ENCODE measurements around the gene ENPP7. TPM values are rescaled to one million over a fixed set of nuclear protein-coding genes. Genes with fewer than 3 reads are reported as not detected.
A peak's percentile ranks its signal among the peaks of the same experiment; 100 is the strongest.

ENPP7 gene
- total RNA-seq, 1 experiment from 2014 or later, result not detected

GRCh38 chr17:79786930-79787643, 56.3 kb downstream of the ENPP7 start:
- no peak for TF ChIP-seq REST (IDR thresholded peaks at IDR 0.05; ENCODE audit: low read depth)
- POLR2A ChIA-PET, result interaction anchor here (1.4 kb wide), 1 partner anchor 10 kb away, joined by 5 read pairs; the partner anchor contains the start of gene CBX8
- no peak overlapping the region for H3K27ac ChIP-seq (ENCODE audit: low read depth, low read length)
- ATAC-seq (peak; percentile 3; the same call in 1 of the 2 replicates), DNase-seq (ENCODE audit: low read depth, low spot score) (no peak)
- intact Hi-C loops (cut with micrococcal nuclease), result loop anchor here (5.0 kb wide), 1 partner anchor 185 kb away; no protein-coding TSS in a partner anchor
- BruUV-seq (replicated peaks), result no TSS peak
- H3K9ac ChIP-seq (ENCODE audit: low read length), result no peak overlapping the region
- H3K9me2 ChIP-seq (ENCODE audit: insufficient read depth), result no peaks in the 10 kb centered on the region
- no peaks in the 10 kb centered on the region for H3K27me3 ChIP-seq (ENCODE audit: insufficient read depth, low read length)
- CTCF ChIA-PET, result interaction anchor here (0.5 to 1.2 kb wide), 2 partner anchors 10 to 52 kb away, joined by 3 to 5 read pairs; partner anchors contain the start of genes CBX4 and CBX8
- H2AFZ ChIP-seq (ENCODE audit: low read depth, low read length, poor library complexity, severe bottlenecking), result no peak overlapping the region
- H3K9me3 ChIP-seq (ENCODE audit: control insufficient read depth in 1 of 2, insufficient read depth in 1 of 2, low read depth in 1 of 2, low read length in 2 of 2), result no peaks in the 10 kb centered on the region
- H3K4me2 ChIP-seq (ENCODE audit: low read length), result no peak overlapping the region
- RAD21 ChIA-PET (ENCODE audit: low non-redundant PET in 1 of 2, low total read pairs in 2 of 2, uncharacterized antibody in 2 of 2, unreplicated experiment in 2 of 2), result interaction anchor here in 1 of 2 experiments (0.5 kb wide), 1 partner anchor 52 kb away, joined by 3 read pairs; the partner anchor contains the start of gene CBX4
- H4K20me1 ChIP-seq (ENCODE audit: insufficient read depth), result no peaks in the 10 kb centered on the region
- H3K4me1 ChIP-seq (ENCODE audit: control insufficient read depth in 1 of 2, insufficient read depth in 2 of 2, low read length in 2 of 2), result peaks cover 6 to 19% of the 10 kb centered on the region in 2 experiments
- no peak overlapping the region for H3K4me3 ChIP-seq (replicated peaks in 1 of 2; ENCODE audit: low read depth in 1 of 2, low read length in 2 of 2)
- peaks cover 11 to 13% of the 10 kb centered on the region in 2 experiments; a peak in 3 of 4 replicates for H3K36me3 ChIP-seq (ENCODE audit: control insufficient read depth in 1 of 2, insufficient read depth in 2 of 2, low read length in 2 of 2)
- H3K79me2 ChIP-seq (ENCODE audit: insufficient read depth, low read length), result no peaks in the 10 kb centered on the region

- BruUV-seq (replicated peaks), result no TSS peak
- H3K9me2 ChIP-seq (ENCODE audit: insufficient read depth), result no peaks in the 10 kb centered on the region
- peaks cover 8 to 19% of the 10 kb centered on the region in 2 experiments for H3K4me1 ChIP-seq (ENCODE audit: control insufficient read depth in 1 of 2, insufficient read depth in 2 of 2, low read length in 2 of 2)
- DNase-seq (ENCODE audit: low read depth, low spot score), result no peak
- ChIA-PET CTCF (interaction anchor here (1.0 to 2.7 kb wide), 8 partner anchors 9 to 205 kb away, joined by 3 to 10 read pairs (median 5); partner anchors contain the start of genes CBX4 and CBX8), RAD21 (ENCODE audit: low non-redundant PET in 1 of 2, low total read pairs in 2 of 2, uncharacterized antibody in 2 of 2, unreplicated experiment in 2 of 2) (interaction anchor here in 1 of 2 experiments (1.5 kb wide), 1 partner anchor 127 kb away, joined by 5 read pairs; no protein-coding TSS in a partner anchor), POLR2A (interaction anchor here (1.2 kb wide), 1 partner anchor 51 kb away, joined by 3 read pairs; no protein-coding TSS in a partner anchor)
- no peaks in the 10 kb centered on the region for H3K79me2 ChIP-seq (ENCODE audit: insufficient read depth, low read length)
- no peak for ATAC-seq
- no peak overlapping the region for H3K4me3 ChIP-seq (replicated peaks in 1 of 2; ENCODE audit: low read depth in 1 of 2, low read length in 2 of 2)
- H2AFZ ChIP-seq (ENCODE audit: low read depth, low read length, poor library complexity, severe bottlenecking), result no peak overlapping the region
- intact Hi-C loops (cut with micrococcal nuclease), result loop anchor here (5.0 kb wide), 1 partner anchor 184 kb away; no protein-coding TSS in a partner anchor
- H3K27ac ChIP-seq (ENCODE audit: low read depth, low read length), result no peak overlapping the region
- TF ChIP-seq FOSL1 (IDR thresholded peaks at IDR 0.05; ENCODE audit: low read depth), result no peak
- H3K4me2 ChIP-seq (ENCODE audit: low read length), result no peak overlapping the region
- no peaks in the 10 kb centered on the region for H3K9me3 ChIP-seq (ENCODE audit: control insufficient read depth in 1 of 2, insufficient read depth in 1 of 2, low read depth in 1 of 2, low read length in 2 of 2)
- H3K36me3 ChIP-seq (ENCODE audit: control insufficient read depth in 1 of 2, insufficient read depth in 2 of 2, low read length in 2 of 2), result peaks cover 4 to 10% of the 10 kb centered on the region in 2 experiments; a peak in 3 of 4 replicates
- H3K9ac ChIP-seq (ENCODE audit: low read length), result no peak overlapping the region
- H4K20me1 ChIP-seq (ENCODE audit: insufficient read depth), result no peaks in the 10 kb centered on the region
- no peaks in the 10 kb centered on the region for H3K27me3 ChIP-seq (ENCODE audit: insufficient read depth, low read length)
Observed at GRCh38 chr17:79788455-79788854, 57.7 kb downstream of the ENPP7 start.
